DMS153 (cell line): ENCODE results near the gene NUBP2.

Source experiments
- DNase-seq: peaks from one replicate; lab custom pipeline; 2025; lab: John Stamatoyannopoulos, UW

NUBP2 gene

GRCh38 chr16:1809281-1809801 lies 26.6 kb downstream of the NUBP2 start:
- DNase-seq, result no peak

GRCh38 chr16:1810106-1810505 lies 27.3 kb downstream of the NUBP2 start:
- DNase-seq, result no peak

- DNase-seq, result no peak
Observed at GRCh38 chr16:1810536-1810935, 27.8 kb downstream of the NUBP2 start.

- DNase-seq, result peak; percentile 12
Observed at GRCh38 chr16:1812732-1813163, 30.0 kb downstream of the NUBP2 start.

- DNase-seq, result no peak
Observed at GRCh38 chr16:1815461-1815860, 32.7 kb downstream of the NUBP2 start.

GRCh38 chr16:1816396-1817275 lies 33.9 kb downstream of the NUBP2 start:
- no peak for DNase-seq

- no peak for DNase-seq
Observed at GRCh38 chr16:1817276-1817589, 34.5 kb downstream of the NUBP2 start.

GRCh38 chr16:1817716-1818115 lies 35.0 kb downstream of the NUBP2 start:
- DNase-seq, result no peak

GRCh38 chr16:1818204-1818872 lies 35.6 kb downstream of the NUBP2 start:
- DNase-seq, result no peak

- DNase-seq, result no peak
Observed at GRCh38 chr16:1818873-1819525, 36.2 kb downstream of the NUBP2 start.

- DNase-seq, result no peak
Observed at GRCh38 chr16:1819611-1820010, 36.9 kb downstream of the NUBP2 start.

GRCh38 chr16:1820096-1820945 lies 37.6 kb downstream of the NUBP2 start:
- DNase-seq, result no peak

GRCh38 chr16:1820946-1821290 lies 38.2 kb downstream of the NUBP2 start:
- no peak for DNase-seq

GRCh38 chr16:1821861-1822611 lies 39.3 kb downstream of the NUBP2 start:
- no peak for DNase-seq

GRCh38 chr16:1822801-1823200 lies 40.0 kb downstream of the NUBP2 start:
- no peak for DNase-seq

GRCh38 chr16:1823821-1824220 lies 41.1 kb downstream of the NUBP2 start:
- DNase-seq, result no peak

- DNase-seq, result no peak
Observed at GRCh38 chr16:1825381-1825863, 42.7 kb downstream of the NUBP2 start.

GRCh38 chr16:1825864-1826690 lies 43.3 kb downstream of the NUBP2 start:
- DNase-seq, result no peak

GRCh38 chr16:1826691-1827573 lies 44.2 kb downstream of the NUBP2 start, which contains the start of the genes FAHD1 and HAGH:
TSS of gene FAHD1 (plus strand) at chr16:1827206. CDS start at chr16:1827239, 33 bp downstream.
TSS of gene HAGH (minus strand) at chr16:1826825. CDS start at chr16:1826787, 38 bp downstream.
- DNase-seq, result peak; percentile 80
